ENCODE measurements around the gene SMARCC2. TPM values are rescaled to one million over a fixed set of nuclear protein-coding genes. Genes with fewer than 3 reads are reported as not detected.
A peak's percentile ranks its signal among the peaks of the same experiment; 100 is the strongest.

Gene SMARCC2
- total and polyA plus RNA-seq, 9 of the 15 experiments (the other 6 are each of a cell fraction or from before 2014, with no cell fraction given), result 11.9 to 86.0 (median 36.6) TPM

GRCh38 chr12:56115329-56115728 is 74.0 kb downstream of the SMARCC2 start:
- H3K4me3 ChIP-seq, result no peak overlapping the region
- POLR2A ChIA-PET, result interaction anchor here (0.6 to 5.0 kb wide), 3 partner anchors 9 to 106 kb away, joined by 3 to 125 read pairs (median 4); partner anchors contain the start of gene PA2G4
- H3K79me2 ChIP-seq (ENCODE audit: control insufficient read depth, insufficient read depth, low read length), result peaks cover 28% of the 10 kb centered on the region
- H3K9me3 ChIP-seq (replicated peaks; ENCODE audit: control insufficient read depth, insufficient read depth, low read depth, low read length), result peaks cover 8% of the 10 kb centered on the region
- no peak overlapping the region for H3K4me2 ChIP-seq (ENCODE audit: insufficient read depth, low read length)
- in situ Hi-C loops (cut with MboI), result no loop called here
- peaks cover 14 to 16% of the 10 kb centered on the region in 2 experiments for H3K4me1 ChIP-seq (replicated peaks in 1 of 2; ENCODE audit: control insufficient read depth in 2 of 2, insufficient read depth in 2 of 2, low read length in 2 of 2)
- BruUV-seq (replicated peaks), result no TSS peak
- H3K27ac ChIP-seq (ENCODE audit: extremely low read depth, low read depth, low read length), result no peak overlapping the region
- ATAC-seq (no peak), FAIRE-seq (no peak), DNase-seq (ENCODE audit: extremely low read depth in 1 of 4, low spot score in 3 of 4) (no peak)
- H2AFZ ChIP-seq (ENCODE audit: low read depth, low read length), result no peak overlapping the region
- H3K36me3 ChIP-seq (ENCODE audit: control insufficient read depth, insufficient read depth, low read length), result peaks cover 54% of the 10 kb centered on the region
- no peaks in the 10 kb centered on the region for H3K9me1 ChIP-seq (ENCODE audit: control insufficient read depth, insufficient read depth, low read length)
- no peaks in the 10 kb centered on the region for H4K20me1 ChIP-seq (replicated peaks; ENCODE audit: control insufficient read depth, insufficient read depth, low read length)
- H3K27me3 ChIP-seq (ENCODE audit: control insufficient read depth in 2 of 2, insufficient read depth in 2 of 2, low read length in 2 of 2), result no peaks in the 10 kb centered on the region
- intact Hi-C loops (cut with micrococcal nuclease), result loop anchor here (5.0 kb wide), 2 partner anchors 42 to 522 kb away; partner anchors contain the start of gene MYL6
- CTCF ChIA-PET (ENCODE audit: low intra/inter-chr PET ratio), result no interaction called here
- no peak overlapping the region for H3K9ac ChIP-seq (ENCODE audit: insufficient read depth in 1 of 2, low read depth in 2 of 2, low read length in 2 of 2)
- TF ChIP-seq CBX5 (IDR thresholded peaks at IDR 0.05; ENCODE audit: borderline replicate concordance, low read depth), result peak; percentile 36; the same call in 1 of the 2 replicates
- TF ChIP-seq ZNF445 (CRISPR knock-in tag; IDR thresholded peaks at IDR 0.05; ENCODE audit: low read depth), result peak; percentile 84; the same call in 1 of the 2 replicates
- no peak for TF ChIP-seq ZNF263 (CRISPR knock-in tag; IDR thresholded peaks at IDR 0.05; ENCODE audit: borderline replicate concordance)
- WGBS (ENCODE audit: insufficient coverage, low coverage, missing lambda C conversion rate), result 98% methylated on average over 10 of the region's 10 CpGs

- FAIRE-seq (no peak), ATAC-seq (no peak), DNase-seq (ENCODE audit: extremely low read depth in 1 of 4, low spot score in 3 of 4) (no peak)
- H3K79me2 ChIP-seq (ENCODE audit: control insufficient read depth, insufficient read depth, low read length), result peaks cover 25% of the 10 kb centered on the region
- intact Hi-C loops (cut with micrococcal nuclease) (no loop called here), in situ Hi-C loops (cut with MboI) (no loop called here)
- no peak overlapping the region for H3K4me2 ChIP-seq (ENCODE audit: insufficient read depth, low read length)
- H4K20me1 ChIP-seq (replicated peaks; ENCODE audit: control insufficient read depth, insufficient read depth, low read length), result no peaks in the 10 kb centered on the region
- ChIA-PET POLR2A (interaction anchor here (2.1 kb wide), 1 partner anchor 10 kb away, joined by 9 read pairs; the partner anchor contains the start of gene PA2G4), CTCF (ENCODE audit: low intra/inter-chr PET ratio) (no interaction called here)
- no peak overlapping the region for H3K27ac ChIP-seq (ENCODE audit: extremely low read depth, low read depth, low read length)
- no TSS peak for BruUV-seq (replicated peaks)
- TF ChIP-seq POLR2A (conservative IDR thresholded peaks at IDR 0.05), result peak; percentile 50; the same call in 1 of the 2 replicates
- no peak for TF ChIP-seq KLF10 (CRISPR knock-in tag; IDR thresholded peaks at IDR 0.05)
- TF ChIP-seq CHCHD3 (CRISPR knock-in tag; IDR thresholded peaks at IDR 0.05), result peak; percentile 76; the same call in 1 of the 2 replicates
- no peak for TF ChIP-seq GMEB1 (CRISPR knock-in tag; IDR thresholded peaks at IDR 0.05)
- no peak for TF ChIP-seq CTCF (IDR thresholded peaks at IDR 0.05 in 2 of 3, conservative IDR thresholded peaks at IDR 0.05 in 1 of 3; ENCODE audit: insufficient read depth in 2 of 3, low read depth in 1 of 3, low read length in 3 of 3)
- peak; percentile 68 for TF ChIP-seq HMBOX1 (IDR thresholded peaks at IDR 0.05)
- no peak for TF ChIP-seq BRF1 (IDR thresholded peaks at IDR 0.05; ENCODE audit: borderline replicate concordance, extremely low read depth, insufficient read length)
- H3K9me3 ChIP-seq (replicated peaks; ENCODE audit: control insufficient read depth, insufficient read depth, low read depth, low read length), result peaks cover 8% of the 10 kb centered on the region
- H2AFZ ChIP-seq (ENCODE audit: low read depth, low read length), result no peak overlapping the region
- H3K4me3 ChIP-seq, result no peak overlapping the region
- H3K27me3 ChIP-seq (ENCODE audit: control insufficient read depth in 2 of 2, insufficient read depth in 2 of 2, low read length in 2 of 2), result no peaks in the 10 kb centered on the region
- peaks cover 63% of the 10 kb centered on the region for H3K36me3 ChIP-seq (ENCODE audit: control insufficient read depth, insufficient read depth, low read length)
- H3K9me1 ChIP-seq (ENCODE audit: control insufficient read depth, insufficient read depth, low read length), result no peaks in the 10 kb centered on the region
- H3K4me1 ChIP-seq (replicated peaks in 1 of 2; ENCODE audit: control insufficient read depth in 2 of 2, insufficient read depth in 2 of 2, low read length in 2 of 2), result peaks cover 5 to 10% of the 10 kb centered on the region in 2 experiments
- H3K9ac ChIP-seq (ENCODE audit: insufficient read depth in 1 of 2, low read depth in 2 of 2, low read length in 2 of 2), result no peak overlapping the region
- WGBS (ENCODE audit: insufficient coverage, low coverage, missing lambda C conversion rate), result 100% methylated on average over 1 of the region's 1 CpG
Observed at GRCh38 chr12:56114084-56114483, 75.2 kb downstream of the SMARCC2 start.

All from K562 (cell line).